ENCODE measurements around the gene MYOM3.

The MYOM3 gene

DNA sequence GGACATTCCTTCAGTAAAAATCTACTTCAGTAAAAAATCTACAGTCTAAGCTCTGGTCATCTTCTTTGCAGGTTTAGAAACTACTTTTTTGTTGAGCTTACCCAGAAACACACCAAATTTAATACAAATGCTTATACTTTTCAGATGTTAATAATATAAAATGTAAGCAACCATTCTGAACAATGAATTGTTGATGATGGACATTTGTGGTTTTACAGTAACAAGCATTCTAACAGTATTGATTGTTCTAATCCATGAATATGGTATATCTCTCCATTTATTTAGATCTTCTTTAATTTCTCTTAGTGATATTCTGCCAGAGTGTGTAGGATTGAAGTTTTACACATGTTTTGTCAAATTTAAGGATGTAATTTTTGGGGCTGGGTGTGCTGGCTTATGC is 104.9 kb downstream of the MYOM3 start:
- DNase-seq (ENCODE audit: extremely low read depth in 1 of 2, low read depth in 1 of 2) = no peak

Data from stimulated activated CD8-positive, alpha-beta memory T cell treated with anti-CD3 and anti-CD28 coated beads, Interleukin-7, amount 100 ng/mL, for 48 hours (primary cell).